MCF 10A (cell line): Measurements from ENCODE around the gene DPP4. TPM values are rescaled to one million over a fixed set of nuclear protein-coding genes. Genes with fewer than 3 reads are reported as not detected.

Experiments
- BruUV-seq: library from RNA; stranded (reverse); fragments of 400-500 nt; replicated peaks from 2 replicates; lab custom pipeline; 2021; lab: Mats Ljungman, UMichigan
- CTCF ChIA-PET: fragments of 300-600 bp; sonication (Branson Sonifier 250); formaldehyde crosslinking; extraction: SDS; loops from one replicate; lab custom pipeline; 2021; ENCODE audit warnings: antibody characterized with exemption, inconsistent platforms; lab: Yijun Ruan, JAX
- POLR2A ChIA-PET: fragments of 300-600, 350-650 bp; sonication (Branson Sonifier 250); formaldehyde crosslinking; extraction: SDS; loops from one replicate; lab custom pipeline; 2020; ENCODE audit warnings: antibody characterized with exemption, inconsistent platforms; lab: Yijun Ruan, JAX
- DNase-seq: peaks from one replicate; pipeline ENCODE4 v3.0.0-alpha.2; 2018; ENCODE audit not compliant: unreplicated experiment
- H3K27ac Mint-ChIP-seq: one replicate; pipeline ENCODE4 v1.8.0; 2022; ENCODE audit warnings: mild to moderate bottlenecking, low read depth, mixed read lengths; ENCODE audit not compliant: unreplicated experiment
- H3K27me3 Mint-ChIP-seq: one replicate; pipeline ENCODE4 v1.8.0; 2022; ENCODE audit warnings: mixed read lengths; ENCODE audit not compliant: insufficient read depth, unreplicated experiment
- H3K36me3 Mint-ChIP-seq: one replicate; pipeline ENCODE4 v1.8.0; 2022; ENCODE audit warnings: mild to moderate bottlenecking, moderate library complexity, mixed read lengths; ENCODE audit not compliant: insufficient read depth, unreplicated experiment
- H3K4me1 Mint-ChIP-seq: one replicate; pipeline ENCODE4 v1.8.0; 2022; ENCODE audit warnings: mixed read lengths; ENCODE audit not compliant: insufficient read depth, unreplicated experiment
- H3K4me3 Mint-ChIP-seq: one replicate; pipeline ENCODE4 v1.8.0; 2022; ENCODE audit warnings: mild to moderate bottlenecking, moderate library complexity, mixed read lengths; ENCODE audit not compliant: unreplicated experiment
- H3K9me3 Mint-ChIP-seq: one replicate; pipeline ENCODE4 v1.8.0; 2022; ENCODE audit warnings: mixed read lengths; ENCODE audit not compliant: unreplicated experiment
- CTCF ChIP-seq: fragments of 200-600 bp; IDR thresholded peaks from one replicate; pipeline ENCODE4 v1.8.0; 2022; ENCODE audit warnings: antibody characterized with exemption, mild to moderate bottlenecking; ENCODE audit not compliant: unreplicated experiment
- intact Hi-C: fragments of 100-400 bp; cut with micrococcal nuclease; formaldehyde crosslinking; loops from 2 replicates; pipeline ENCODE4 v1.14.1; 2022
- total RNA-seq: library from RNA; stranded (reverse); gene quantifications from 2 replicates; pipeline ENCODE4 v1.2.3, GENCODE V29; 2022

DPP4 gene
- total RNA-seq, 1 experiment from 2014 or later: not detected

GRCh38 chr2:162071001-162071400, 3.0 kb downstream of the DPP4 start:
- intact Hi-C loops: no loop called here
- H3K27me3 Mint-ChIP-seq: no peaks in the 10 kb centered on the region
- no peaks in the 10 kb centered on the region for H3K36me3 Mint-ChIP-seq
- BruUV-seq: no TSS peak
- H3K9me3 Mint-ChIP-seq: no peaks in the 10 kb centered on the region
- no peak overlapping the region for H3K27ac Mint-ChIP-seq
- ChIA-PET CTCF (interaction anchor here (0.9 to 1.1 kb wide), 2 partner anchors 9 to 130 kb away, joined by 3 to 5 read pairs; no protein-coding TSS in a partner anchor), POLR2A (interaction anchor here (0.6 kb wide), 1 partner anchor 102 kb away, joined by 3 read pairs; no protein-coding TSS in a partner anchor)
- TF ChIP-seq CTCF: no peak
- DNase-seq: no peak
- no peak overlapping the region for H3K4me3 Mint-ChIP-seq
- H3K4me1 Mint-ChIP-seq: peaks cover 6% of the 10 kb centered on the region

GRCh38 chr2:162070228-162070936, 3.6 kb downstream of the DPP4 start:
- intact Hi-C loops: no loop called here
- Mint-ChIP-seq H3K4me1 (no peaks in the 10 kb centered on the region), H3K9me3 (no peaks in the 10 kb centered on the region), H3K4me3 (no peak overlapping the region), H3K36me3 (no peaks in the 10 kb centered on the region), H3K27me3 (no peaks in the 10 kb centered on the region), H3K27ac (no peak overlapping the region)
- DNase-seq: no peak
- no TSS peak for BruUV-seq
- ChIA-PET POLR2A (no interaction called here), CTCF (interaction anchor here (0.9 to 1.1 kb wide), 2 partner anchors 9 to 129 kb away, joined by 3 to 5 read pairs; no protein-coding TSS in a partner anchor)
- no peak for TF ChIP-seq CTCF

- H3K36me3 Mint-ChIP-seq: no peaks in the 10 kb centered on the region
- CTCF ChIA-PET: interaction anchor here (0.6 to 1.4 kb wide), 3 partner anchors 10 to 29 kb away, joined by 3 to 4 read pairs (median 3); no protein-coding TSS in a partner anchor
- H3K27me3 Mint-ChIP-seq: no peaks in the 10 kb centered on the region
- H3K4me3 Mint-ChIP-seq: no peak overlapping the region
- DNase-seq: no peak
- no peaks in the 10 kb centered on the region for H3K9me3 Mint-ChIP-seq
- H3K4me1 Mint-ChIP-seq: no peaks in the 10 kb centered on the region
- no peak overlapping the region for H3K27ac Mint-ChIP-seq
- BruUV-seq: no TSS peak
- intact Hi-C loops: no loop called here
- TF ChIP-seq CTCF: no peak
- POLR2A ChIA-PET: interaction anchor here (0.8 kb wide), 1 partner anchor 23 kb away, joined by 3 read pairs; no protein-coding TSS in a partner anchor
Observed at GRCh38 chr2:162069267-162069903, 4.6 kb downstream of the DPP4 start.

- ChIA-PET CTCF (interaction anchor here (0.6 to 1.4 kb wide), 2 partner anchors 39 to 57 kb away, joined by 3 read pairs; no protein-coding TSS in a partner anchor), POLR2A (no interaction called here)
- intact Hi-C loops: no loop called here
- no TSS peak for BruUV-seq
- TF ChIP-seq CTCF: no peak
- Mint-ChIP-seq H3K9me3 (no peaks in the 10 kb centered on the region), H3K4me3 (no peak overlapping the region), H3K36me3 (no peaks in the 10 kb centered on the region), H3K4me1 (peaks cover 12% of the 10 kb centered on the region), H3K27ac (no peak overlapping the region), H3K27me3 (no peaks in the 10 kb centered on the region)
- no peak for DNase-seq
Observed at GRCh38 chr2:162067596-162067995, 6.4 kb downstream of the DPP4 start.
